HG03103 (cell line): ENCODE measurements around the gene IL1RAPL1.
"Not testable (repeated sequence)": the region's sequence is repeated elsewhere in the genome, so short reads cannot be mapped to it uniquely, and the experiment has no call there.

Experiments used
- ATAC-seq: cut with Tn5 transposase; IDR thresholded peaks from one replicate; pipeline ENCODE4 v1.9.1; 2021; ENCODE audit warnings: low read depth; ENCODE audit not compliant: unreplicated experiment

IL1RAPL1 gene

DNA sequence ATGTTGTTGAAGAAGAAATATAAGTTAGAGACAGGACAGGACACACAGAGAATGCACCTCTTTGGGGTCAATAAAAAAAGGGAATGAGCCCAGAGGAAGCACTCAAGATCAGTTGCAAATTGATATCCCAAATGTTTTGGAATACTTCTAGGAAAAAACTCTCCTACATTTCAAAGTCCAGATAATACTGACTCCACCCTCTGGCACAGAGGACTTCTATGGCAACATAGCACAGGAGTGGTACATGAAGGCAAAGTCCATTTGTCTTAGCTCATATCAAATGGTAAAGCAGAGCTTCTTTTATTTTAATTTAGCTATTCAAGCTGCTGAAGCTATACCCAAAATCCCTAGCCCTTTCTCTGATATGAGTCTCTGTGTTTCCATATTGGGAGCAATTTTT is 787.5 kb downstream of the IL1RAPL1 start:
- ATAC-seq = not testable (repeated sequence)

DNA sequence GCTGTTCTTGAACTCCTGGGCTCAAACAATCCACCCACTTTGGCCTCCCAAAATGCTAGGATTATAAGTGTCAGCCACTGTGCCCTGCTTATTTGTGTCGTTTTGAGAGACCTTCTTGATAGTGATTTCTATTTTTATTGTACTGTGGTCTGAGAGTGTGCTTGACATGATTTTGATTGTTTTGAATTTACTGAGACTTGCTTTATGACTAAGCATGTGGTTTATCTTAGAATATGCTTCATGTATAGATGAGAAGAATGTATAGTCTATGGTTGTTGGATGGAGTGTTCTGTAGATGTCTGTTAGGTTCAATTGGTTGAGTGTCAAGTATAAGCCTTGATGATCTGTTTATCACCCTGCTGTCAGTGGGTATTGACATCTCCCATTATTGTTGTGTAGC is 789.3 kb downstream of the IL1RAPL1 start:
- no peak for ATAC-seq

DNA sequence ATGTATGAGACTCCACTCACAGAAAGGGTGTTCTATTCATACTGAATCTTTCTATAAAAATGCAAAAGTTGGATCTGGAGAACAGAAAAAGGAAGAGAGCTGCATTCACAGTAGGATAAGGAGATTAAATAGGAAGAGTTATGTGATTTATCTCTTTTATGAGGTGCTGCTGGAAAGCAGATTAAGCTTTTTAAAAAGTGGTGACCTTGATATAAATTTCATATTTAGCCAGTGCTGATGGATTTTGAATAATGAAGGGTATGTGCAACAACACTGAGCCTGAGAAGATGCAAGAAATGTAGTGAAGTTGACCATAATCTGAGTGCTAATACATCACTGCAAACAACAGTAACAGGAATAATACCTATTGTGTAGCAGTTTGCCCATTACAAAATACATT is 795.6 kb downstream of the IL1RAPL1 start:
- no peak for ATAC-seq

DNA sequence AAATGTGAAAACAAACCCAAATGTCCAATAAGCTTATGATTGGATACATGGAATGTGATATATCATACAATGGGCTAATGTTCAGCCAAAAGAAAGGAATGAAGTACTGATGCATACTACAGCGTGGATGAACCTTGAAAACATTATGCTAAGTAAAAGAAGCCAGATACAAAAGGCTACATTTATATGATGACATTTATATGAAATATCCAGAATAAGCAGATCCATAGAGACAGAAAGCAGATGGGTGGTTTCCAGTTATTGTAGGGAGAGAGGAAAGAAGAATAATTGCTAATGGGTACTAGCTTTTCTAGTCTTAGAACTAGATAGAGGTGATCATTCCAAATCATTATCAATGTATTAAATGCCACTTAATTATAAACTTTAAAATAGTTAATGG is 801.3 kb downstream of the IL1RAPL1 start:
- ATAC-seq = no peak

DNA sequence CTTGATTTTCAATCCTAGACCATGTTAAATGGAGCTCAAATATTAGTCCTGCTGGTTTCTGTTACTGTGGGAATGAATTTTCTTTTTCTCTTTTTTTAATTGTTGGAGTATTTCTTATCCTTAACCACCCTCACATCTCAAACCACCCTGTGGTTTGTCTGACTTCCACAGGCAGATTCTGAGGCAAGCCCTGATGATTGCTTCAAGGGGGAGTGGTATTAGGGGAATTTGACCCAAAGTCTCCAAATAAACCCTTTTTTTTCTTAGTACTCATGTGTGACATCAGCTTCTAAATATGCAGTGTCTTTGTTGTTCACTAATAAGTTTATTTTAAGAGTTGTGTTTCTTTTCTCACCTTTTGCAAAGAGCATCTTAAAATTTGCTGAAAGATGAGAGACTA is 810.3 kb downstream of the IL1RAPL1 start:
- ATAC-seq = no peak

DNA sequence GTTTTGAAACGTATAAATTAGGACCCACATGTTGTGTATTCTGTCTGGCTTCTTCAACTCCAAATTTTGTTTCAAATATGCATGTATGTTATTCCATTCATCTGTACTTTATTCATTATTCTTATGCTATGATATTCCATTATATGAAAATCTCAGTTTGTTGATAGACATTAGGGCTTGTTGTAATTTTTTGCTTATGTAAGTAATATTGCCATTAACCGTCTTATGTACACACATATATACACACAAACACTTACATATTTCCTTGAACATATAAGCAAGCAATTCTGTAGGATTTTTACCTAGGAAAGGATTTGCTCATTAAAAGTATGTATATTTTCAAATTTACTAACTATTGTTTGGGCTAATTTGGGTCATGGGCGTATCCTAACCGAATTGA is 820.1 kb downstream of the IL1RAPL1 start:
- no peak for ATAC-seq

DNA sequence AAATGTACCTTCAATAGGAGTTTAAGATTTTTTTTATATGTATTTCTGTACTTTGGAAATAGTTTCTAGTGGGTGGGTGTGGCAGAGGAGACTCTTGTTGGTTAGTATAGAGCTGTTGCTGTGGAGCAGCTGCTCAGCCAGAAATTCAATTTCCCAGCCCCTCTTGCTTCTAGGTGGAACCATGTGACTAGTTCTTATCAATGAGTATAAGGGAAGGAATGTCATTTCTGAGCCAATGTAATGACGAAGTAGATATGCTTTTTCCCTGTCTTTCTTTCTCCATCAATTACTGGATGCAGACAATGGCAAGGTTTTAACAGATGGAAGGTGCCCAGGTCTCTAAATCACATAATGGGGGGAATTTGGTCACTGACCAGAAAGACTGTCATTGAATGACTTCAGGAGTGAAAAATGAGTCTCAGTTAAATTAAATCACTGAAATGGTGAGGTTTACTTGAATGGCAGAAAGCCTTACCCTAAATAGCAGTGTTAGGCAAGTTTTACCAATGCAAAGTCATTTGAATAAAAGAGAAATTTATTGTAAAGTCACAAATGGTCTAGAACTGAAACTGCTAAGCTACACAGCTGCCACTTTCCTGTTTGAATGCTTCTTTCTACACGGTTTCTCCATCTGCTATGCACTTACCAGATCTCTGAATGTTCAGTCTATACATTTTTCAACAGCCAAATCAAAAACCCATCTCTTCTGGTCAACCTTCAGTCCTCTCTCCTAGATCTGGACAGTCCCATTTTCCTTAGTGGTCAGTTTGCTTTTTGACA is 832.7 kb downstream of the IL1RAPL1 start:
- ATAC-seq = no peak

DNA sequence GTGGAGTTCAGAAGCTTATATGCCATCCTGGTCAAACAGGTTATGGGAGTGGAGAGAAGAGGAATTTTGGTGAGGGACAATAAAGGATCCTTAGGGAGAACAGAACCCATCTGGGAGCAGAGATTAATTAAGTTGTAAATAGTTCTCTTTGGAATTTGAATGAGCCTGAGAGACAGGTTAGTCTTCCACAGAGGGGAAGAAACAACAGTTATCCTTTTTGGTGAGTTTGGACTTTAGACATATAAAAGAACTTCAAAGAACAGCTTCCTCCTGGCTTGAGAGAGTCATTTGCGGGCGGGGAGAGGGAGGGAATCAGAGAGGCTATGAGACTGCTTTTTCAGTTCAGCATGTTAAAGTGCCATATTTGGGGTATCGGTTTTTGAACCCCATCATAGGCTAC is 834.8 kb downstream of the IL1RAPL1 start:
- no peak for ATAC-seq

DNA sequence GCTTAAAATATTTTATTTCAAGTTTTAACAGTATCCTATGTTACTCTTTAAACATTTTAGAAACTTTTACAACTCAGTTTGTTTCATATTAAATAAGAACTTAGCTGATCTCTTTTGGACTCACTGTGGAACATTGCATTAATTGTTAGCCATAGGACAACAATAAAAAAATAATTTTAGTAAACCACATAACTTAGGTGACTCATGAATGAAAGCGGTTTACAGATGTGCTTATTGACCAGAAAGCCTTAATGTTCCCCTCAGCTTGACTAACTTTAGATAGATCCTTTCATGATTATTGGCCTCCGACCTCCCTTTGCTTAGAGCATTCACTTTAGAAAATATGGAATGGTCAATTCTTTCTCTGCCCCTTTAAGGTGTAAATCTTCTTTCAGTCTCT is 844.6 kb downstream of the IL1RAPL1 start:
- no peak for ATAC-seq

DNA sequence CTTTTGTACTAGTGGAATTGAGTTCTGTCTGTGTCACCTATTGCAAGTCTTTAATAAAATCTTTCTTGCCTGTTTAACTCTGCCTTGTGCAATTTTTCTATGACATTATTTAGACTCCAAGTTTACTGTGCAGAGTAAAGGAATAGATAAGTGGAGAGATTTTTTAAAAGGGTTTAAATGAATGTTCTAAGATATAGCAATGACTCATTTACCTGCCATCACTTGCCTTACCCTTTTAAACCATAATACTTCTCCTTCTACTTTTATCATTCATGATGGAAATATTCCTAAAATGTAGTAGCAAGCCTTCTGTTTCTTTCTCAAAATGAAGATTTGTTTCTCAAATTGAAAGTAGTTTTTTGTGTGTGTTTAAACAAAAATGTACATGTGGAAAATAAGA is 845.3 kb downstream of the IL1RAPL1 start:
- ATAC-seq = no peak

DNA sequence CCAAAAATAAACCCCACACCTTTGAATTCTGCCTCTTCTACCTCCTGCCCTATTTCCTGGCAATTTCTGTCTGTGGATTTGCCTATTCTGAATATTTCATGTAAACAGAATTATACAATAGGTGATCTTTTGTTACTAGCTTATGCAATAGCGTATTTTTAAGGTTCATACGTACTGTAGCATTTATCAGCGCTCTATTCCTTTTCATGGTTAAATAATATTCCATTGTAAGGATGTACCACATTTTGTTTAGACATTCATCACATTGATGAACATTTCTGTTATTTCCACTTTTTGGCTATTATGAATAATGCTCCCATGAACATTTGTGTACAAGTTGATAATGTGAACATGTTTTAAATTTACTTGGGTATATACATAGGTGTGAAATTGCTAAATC is 847.7 kb downstream of the IL1RAPL1 start:
- no peak for ATAC-seq

DNA sequence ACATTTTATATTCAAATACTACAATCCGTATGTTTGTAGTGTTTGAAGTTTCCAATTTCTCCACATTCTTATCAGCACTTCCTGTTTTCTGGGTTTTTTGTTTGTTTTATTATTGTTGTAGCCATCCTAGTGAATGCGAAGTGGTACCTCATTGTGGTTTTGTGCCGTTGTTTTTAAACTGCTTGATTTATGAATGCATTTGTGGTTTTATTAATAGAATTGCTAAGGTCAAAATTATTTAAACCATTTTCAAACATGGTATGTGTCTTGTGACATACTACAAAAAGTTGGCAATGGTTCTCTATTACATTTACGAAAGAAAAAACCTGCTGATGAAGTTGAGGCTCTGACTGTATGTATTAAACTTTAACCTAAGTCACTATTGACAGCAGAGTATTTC is 848.1 kb downstream of the IL1RAPL1 start:
- no peak for ATAC-seq

DNA sequence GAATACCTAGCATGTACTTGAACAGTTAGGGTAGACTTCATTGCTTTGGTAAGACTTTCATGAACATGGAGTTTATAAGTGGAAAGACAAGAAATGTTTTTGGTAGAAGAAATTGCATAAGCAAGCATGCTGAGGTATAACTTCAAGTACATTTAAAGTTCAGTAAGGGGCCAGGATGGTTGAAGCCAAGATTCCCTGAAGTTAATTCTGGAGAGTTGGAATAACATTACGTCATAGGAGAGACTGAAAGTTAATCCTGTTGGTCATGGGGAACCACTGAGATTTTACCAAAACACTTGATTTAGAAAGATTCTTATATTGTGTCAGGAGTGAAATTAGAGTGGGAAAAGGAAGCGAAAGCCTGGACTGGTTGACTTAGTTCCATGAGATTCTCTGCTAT is 860.6 kb downstream of the IL1RAPL1 start:
- no peak for ATAC-seq

DNA sequence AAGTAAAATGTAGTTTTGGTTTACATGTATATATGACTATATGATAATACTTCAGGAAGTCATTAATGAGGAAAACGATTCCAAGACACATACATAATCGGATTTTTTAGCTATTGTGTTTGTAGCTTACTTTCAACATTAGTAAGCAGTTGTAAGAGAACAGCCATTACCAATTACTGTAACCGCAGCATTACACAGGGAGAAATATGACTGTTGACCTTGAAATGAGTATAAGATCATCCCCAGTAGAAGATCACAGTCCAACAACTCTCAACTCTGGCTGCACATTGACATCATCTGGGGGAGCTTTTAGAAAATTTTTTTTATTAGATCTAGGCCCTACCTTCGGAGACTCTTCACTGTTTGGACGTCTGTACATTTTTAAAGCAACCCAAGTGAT is 866.1 kb downstream of the IL1RAPL1 start:
- ATAC-seq = no peak

DNA sequence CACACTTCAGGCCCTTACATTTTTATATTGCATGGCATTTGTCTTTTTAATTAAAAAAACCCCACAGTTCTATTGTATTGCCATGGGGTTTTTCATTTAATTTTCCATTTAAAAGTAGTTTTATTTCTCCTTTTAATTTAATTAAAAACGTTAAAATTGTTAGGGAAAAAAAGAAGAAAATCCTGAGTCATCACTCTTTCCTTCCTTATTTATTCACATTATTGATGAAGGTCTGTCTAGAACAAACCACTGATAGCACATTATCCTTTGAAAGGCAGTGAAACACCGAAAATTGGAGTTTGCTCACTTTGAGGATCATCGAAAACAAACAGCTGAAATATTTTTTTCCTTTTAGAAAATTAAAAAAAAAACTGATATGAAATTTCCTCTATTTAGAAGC is 868.5 kb downstream of the IL1RAPL1 start:
- ATAC-seq = no peak

DNA sequence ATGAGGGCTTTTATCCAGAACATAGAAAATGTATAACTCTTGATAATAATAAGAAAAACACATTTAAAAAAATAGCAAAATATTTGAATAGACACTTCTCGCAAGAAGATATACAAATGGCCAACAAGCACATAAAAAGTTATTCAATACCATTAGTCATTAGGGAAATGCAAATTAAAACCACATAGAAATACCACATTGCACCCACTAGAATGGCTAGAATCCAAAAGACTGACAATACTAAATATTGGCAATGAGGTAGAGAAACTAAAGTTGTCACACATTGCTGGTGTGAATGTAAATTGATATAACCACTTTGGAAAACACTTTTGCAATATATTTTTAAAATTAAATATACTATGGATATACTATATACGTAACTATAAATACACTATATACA is 873.8 kb downstream of the IL1RAPL1 start:
- ATAC-seq = no peak

DNA sequence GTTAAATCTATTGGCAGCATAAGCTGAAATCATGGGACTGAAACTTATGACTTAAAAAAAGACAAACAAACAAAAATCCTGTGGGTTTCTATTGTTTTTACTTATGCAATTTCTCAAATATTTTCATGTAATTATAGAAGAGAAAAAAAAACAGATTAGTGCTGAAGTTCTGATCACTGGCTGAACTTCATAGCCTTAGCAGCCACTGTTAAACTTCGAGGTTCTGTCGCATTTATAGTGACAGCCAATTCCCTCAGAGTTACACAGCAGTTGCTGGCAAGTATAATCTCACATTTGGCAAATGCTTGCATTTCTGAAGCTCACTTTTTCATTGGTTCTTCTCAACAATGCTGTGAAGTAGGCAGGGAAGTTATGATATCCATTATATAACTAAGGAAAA is 879.2 kb downstream of the IL1RAPL1 start:
- ATAC-seq = no peak

DNA sequence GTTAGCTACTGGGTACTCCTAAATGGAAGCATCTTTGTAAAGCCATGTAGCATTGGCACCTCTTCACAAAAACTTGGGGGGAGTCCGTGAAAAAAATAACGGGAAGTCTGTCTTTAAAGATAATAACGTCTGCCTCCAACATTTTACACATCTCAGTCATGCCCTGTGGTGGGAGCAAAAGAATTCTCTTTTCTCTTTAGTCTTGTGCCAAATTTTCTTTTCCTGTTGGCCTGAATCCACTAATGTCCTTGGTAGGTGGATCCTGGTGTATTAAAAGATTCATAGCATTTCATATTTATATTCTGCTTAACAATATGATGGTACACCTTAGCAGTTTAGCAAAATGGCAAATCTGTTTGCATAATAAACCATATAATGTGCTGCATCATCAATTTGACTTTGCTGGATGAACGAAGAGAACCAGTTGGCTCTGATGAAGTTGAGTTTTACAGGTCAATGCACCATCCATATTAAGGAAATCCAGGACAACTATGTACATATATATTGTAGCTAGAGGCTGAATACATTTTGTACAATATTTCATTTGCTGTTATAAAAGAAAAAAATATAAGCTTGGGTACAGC is 881.8 kb downstream of the IL1RAPL1 start:
- no peak for ATAC-seq

DNA sequence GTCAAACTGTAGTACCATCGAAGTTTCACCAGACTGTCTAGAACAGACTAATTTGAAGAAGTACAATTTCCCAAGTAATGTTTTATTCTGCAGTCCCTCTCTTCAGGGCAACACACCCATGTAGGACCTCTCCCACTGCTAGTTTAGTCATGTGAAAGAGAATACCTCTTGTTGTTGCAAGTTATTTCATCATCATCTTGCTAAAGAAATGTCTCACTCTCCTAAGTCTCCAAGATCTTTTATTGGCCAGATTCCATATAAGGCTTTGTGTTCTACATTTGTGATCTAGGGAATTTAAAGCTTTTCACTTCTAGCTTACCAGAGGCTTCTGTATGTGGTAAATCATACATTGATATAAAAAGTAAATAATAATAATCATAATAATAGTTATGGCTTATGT is 882.8 kb downstream of the IL1RAPL1 start:
- ATAC-seq = no peak

DNA sequence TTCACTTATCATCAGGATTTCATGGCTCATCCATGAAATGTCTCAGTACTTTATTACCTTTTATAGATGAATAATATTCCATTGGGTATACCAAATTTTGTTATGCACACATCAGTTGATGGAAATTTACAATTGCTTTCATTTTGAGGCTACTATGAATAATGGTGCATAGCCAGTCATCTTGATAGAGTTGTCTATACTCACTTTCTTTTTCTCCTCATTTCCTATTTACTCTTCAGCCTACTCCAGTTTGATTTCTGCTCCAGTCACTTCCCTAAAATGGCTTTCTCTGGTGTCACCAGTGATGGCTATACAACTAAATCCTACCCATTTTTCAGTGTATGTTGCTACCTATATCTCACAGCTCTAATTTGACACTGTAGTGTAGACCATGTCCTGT is 884.6 kb downstream of the IL1RAPL1 start:
- ATAC-seq = no peak

DNA sequence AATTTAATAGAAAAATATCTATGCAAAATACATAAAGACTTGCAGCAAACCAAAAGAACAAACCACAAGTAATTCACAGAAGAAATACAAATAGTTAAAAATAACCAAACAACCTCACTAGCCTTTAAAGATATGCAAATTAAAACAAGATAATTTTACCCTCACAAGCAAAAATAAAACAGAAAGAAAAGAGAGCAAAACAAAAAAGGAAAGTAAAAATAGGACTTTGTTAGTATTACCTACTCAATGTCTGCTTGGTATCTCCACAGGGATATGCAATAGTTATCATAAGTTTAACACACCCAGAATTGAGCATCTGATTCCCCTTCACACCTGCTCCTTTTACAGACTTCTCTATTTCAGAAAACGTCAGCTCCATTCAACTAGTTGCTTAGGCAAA is 890.6 kb downstream of the IL1RAPL1 start:
- ATAC-seq = peak; percentile 15

DNA sequence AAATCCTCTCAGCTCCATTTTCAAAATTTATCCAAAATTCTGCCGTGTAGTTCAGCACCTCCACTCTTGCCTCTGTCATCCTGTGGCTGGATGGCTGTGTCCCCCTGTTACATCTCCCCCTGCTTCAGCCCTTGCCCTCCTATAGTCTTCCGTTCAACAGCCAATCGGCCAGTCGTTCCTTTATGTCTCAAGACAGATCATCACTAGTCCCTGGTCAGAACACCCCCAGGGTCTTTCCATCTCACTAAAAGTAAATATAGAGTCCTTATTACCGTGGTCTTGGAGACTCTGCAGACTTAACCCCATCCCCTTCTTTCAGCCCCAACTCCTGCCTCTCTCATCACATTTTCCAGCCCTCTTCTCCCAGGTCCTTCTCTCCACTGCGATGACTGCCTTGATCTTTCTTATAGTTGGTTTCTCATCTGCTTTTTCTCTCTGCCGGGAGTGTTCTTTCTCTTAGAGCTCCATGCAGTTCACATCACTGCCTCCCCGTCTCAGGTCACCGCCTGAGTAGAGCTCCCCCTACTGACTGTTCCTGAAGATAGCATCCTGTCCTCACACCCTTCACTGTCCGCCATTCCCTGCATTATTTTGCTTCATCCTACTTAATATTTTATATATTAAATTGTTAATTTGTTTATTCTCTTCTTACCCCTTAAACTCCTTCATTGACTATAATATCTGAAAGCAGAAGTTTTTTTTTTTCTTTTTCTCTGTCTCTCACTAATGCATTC is 891.3 kb downstream of the IL1RAPL1 start:
- ATAC-seq = peak; percentile 77
